ENCODE data around the gene HHIPL2. TPM values are rescaled to one million over a fixed set of nuclear protein-coding genes. Genes with fewer than 3 reads are reported as not detected.
"Not testable (repeated sequence)": the region's sequence is repeated elsewhere in the genome, so short reads cannot be mapped to it uniquely, and the experiment has no call there.

HHIPL2 gene
- total RNA-seq, 3 donors from 2014 or later = 1.6 to 1.7 (median 1.7) TPM

GRCh38 chr1:222522105-222522915, 25.6 kb downstream of the HHIPL2 start:
- ATAC-seq = no peak
- Mint-ChIP-seq H3K4me3 (no peak overlapping the region), H3K27me3 (ENCODE audit: low read depth) (peaks cover 2% of the 10 kb centered on the region), H3K9me3 (peaks cover 6% of the 10 kb centered on the region), H3K4me1 (ENCODE audit: low read depth) (no peaks in the 10 kb centered on the region), H3K36me3 (ENCODE audit: insufficient read depth) (no peaks in the 10 kb centered on the region)
- DNase-seq = no peak

- Mint-ChIP-seq H3K4me3 (no peak overlapping the region), H3K36me3 (ENCODE audit: insufficient read depth) (no peaks in the 10 kb centered on the region), H3K9me3 (peaks cover 6% of the 10 kb centered on the region), H3K27me3 (ENCODE audit: low read depth) (peaks cover 2% of the 10 kb centered on the region), H3K4me1 (ENCODE audit: low read depth) (no peaks in the 10 kb centered on the region)
- no peak for DNase-seq
- no peak for ATAC-seq
Observed at GRCh38 chr1:222521299-222522104, 26.4 kb downstream of the HHIPL2 start.

GRCh38 chr1:222489496-222489895, 58.4 kb downstream of the HHIPL2 start:
- ATAC-seq; H3K36me3 Mint-ChIP-seq (ENCODE audit: insufficient read depth); H3K4me1 Mint-ChIP-seq (ENCODE audit: low read depth); H3K27me3 Mint-ChIP-seq (ENCODE audit: low read depth); H3K9me3 Mint-ChIP-seq; H3K4me3 Mint-ChIP-seq; DNase-seq: not testable (repeated sequence)

GRCh38 chr1:222487774-222488173, 60.1 kb downstream of the HHIPL2 start:
- not testable (repeated sequence) for ATAC-seq; H3K9me3 Mint-ChIP-seq; DNase-seq; H3K27me3 Mint-ChIP-seq (ENCODE audit: low read depth); H3K4me3 Mint-ChIP-seq; H3K36me3 Mint-ChIP-seq (ENCODE audit: insufficient read depth); H3K4me1 Mint-ChIP-seq (ENCODE audit: low read depth)

GRCh38 chr1:222484005-222484404, 63.9 kb downstream of the HHIPL2 start:
- not testable (repeated sequence) for H3K27me3 Mint-ChIP-seq (ENCODE audit: low read depth); H3K4me1 Mint-ChIP-seq (ENCODE audit: low read depth); H3K9me3 Mint-ChIP-seq; DNase-seq; H3K4me3 Mint-ChIP-seq; ATAC-seq; H3K36me3 Mint-ChIP-seq (ENCODE audit: insufficient read depth)

GRCh38 chr1:222479567-222479966, 68.3 kb downstream of the HHIPL2 start:
- ATAC-seq; H3K36me3 Mint-ChIP-seq (ENCODE audit: insufficient read depth); H3K4me3 Mint-ChIP-seq; DNase-seq; H3K4me1 Mint-ChIP-seq (ENCODE audit: low read depth); H3K27me3 Mint-ChIP-seq (ENCODE audit: low read depth); H3K9me3 Mint-ChIP-seq: not testable (repeated sequence)

- H3K27me3 Mint-ChIP-seq (ENCODE audit: low read depth); DNase-seq; H3K4me3 Mint-ChIP-seq; ATAC-seq; H3K4me1 Mint-ChIP-seq (ENCODE audit: low read depth); H3K9me3 Mint-ChIP-seq; H3K36me3 Mint-ChIP-seq (ENCODE audit: insufficient read depth): not testable (repeated sequence)
Observed at GRCh38 chr1:222476436-222476835, 71.5 kb downstream of the HHIPL2 start.

GRCh38 chr1:222473717-222474116, 74.2 kb downstream of the HHIPL2 start:
- not testable (repeated sequence) for H3K36me3 Mint-ChIP-seq (ENCODE audit: insufficient read depth); ATAC-seq; H3K4me3 Mint-ChIP-seq; H3K9me3 Mint-ChIP-seq; H3K4me1 Mint-ChIP-seq (ENCODE audit: low read depth); DNase-seq; H3K27me3 Mint-ChIP-seq (ENCODE audit: low read depth)

GRCh38 chr1:222472776-222473540, 74.9 kb downstream of the HHIPL2 start:
- H3K9me3 Mint-ChIP-seq; ATAC-seq; H3K4me3 Mint-ChIP-seq; H3K36me3 Mint-ChIP-seq (ENCODE audit: insufficient read depth); H3K4me1 Mint-ChIP-seq (ENCODE audit: low read depth); DNase-seq; H3K27me3 Mint-ChIP-seq (ENCODE audit: low read depth): not testable (repeated sequence)

Other genes with a start within 250 kb of the HHIPL2 start
- gene TAF1A, start 41.8 kb upstream of the HHIPL2 start, total RNA-seq = 10 to 100 TPM; 24.8 to 34.3 (median 30.8) TPM
- 10 to 100 TPM; 33.4 to 39.1 (median 35.4) TPM for gene MIA3, start 70.0 kb upstream of the HHIPL2 start, total RNA-seq
- 10 to 100 TPM; 28.8 to 34.4 (median 30.1) TPM for gene AIDA, start 164.4 kb upstream of the HHIPL2 start, total RNA-seq
- gene BROX, start 164.5 kb upstream of the HHIPL2 start, total RNA-seq = 10 to 100 TPM; 30.2 to 32.7 (median 30.4) TPM
- not detected for gene FAM177B, start 189.1 kb upstream of the HHIPL2 start, total RNA-seq